ENCODE measurements around the gene MARVELD1.

MARVELD1 gene

DNA sequence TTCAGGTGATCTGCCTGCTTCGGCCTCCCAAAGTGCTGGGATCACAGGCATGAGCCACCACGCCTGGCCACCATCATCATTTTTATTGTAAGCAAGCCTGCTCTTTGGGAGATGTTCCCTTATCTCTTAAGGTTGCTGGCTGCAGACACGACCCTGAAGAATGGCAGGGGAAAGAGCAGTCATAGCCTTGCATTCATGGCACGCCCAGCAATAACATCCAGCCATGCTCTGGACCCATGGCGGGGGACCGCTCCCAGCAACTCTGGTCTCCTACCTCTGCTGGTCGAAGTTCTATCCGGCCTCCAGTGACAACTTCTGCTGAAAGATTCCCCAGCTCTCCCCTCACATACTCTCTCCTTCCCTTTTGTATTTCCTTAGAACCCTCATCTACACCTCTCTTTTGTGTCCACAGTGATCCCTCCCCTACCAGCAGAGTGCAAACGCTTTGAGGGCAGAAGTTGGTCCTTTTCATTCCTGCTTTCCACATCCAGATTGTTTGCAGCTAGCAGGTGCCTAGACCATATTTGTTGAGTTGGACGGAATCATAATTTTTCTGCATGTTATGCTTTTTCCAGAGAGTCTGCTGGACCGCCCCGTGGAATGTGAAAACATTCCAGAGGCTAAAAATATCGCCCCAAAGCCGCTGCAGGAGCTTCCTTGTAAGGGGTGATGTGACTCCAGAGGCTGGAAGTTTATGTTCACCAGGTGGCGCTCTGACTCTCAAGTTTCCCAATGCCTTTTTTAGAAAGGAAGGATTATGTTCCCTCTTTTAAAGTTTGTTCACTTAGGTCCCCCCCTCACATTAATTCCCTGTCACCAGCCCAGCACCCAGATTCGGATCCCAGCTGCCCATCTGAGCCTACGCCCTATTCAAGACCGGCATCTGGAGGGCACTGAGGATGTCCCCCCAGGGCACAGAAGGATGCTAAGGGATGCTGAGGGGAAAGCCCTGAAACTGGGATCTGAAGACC is 4.3 kb upstream of the MARVELD1 start:
- no peak overlapping the region for H3K4me3 ChIP-seq (ENCODE audit: low read depth, low read length)
- DNase-seq (ENCODE audit: low read depth) = peak; percentile 94
- TF ChIP-seq, protein P1, sequence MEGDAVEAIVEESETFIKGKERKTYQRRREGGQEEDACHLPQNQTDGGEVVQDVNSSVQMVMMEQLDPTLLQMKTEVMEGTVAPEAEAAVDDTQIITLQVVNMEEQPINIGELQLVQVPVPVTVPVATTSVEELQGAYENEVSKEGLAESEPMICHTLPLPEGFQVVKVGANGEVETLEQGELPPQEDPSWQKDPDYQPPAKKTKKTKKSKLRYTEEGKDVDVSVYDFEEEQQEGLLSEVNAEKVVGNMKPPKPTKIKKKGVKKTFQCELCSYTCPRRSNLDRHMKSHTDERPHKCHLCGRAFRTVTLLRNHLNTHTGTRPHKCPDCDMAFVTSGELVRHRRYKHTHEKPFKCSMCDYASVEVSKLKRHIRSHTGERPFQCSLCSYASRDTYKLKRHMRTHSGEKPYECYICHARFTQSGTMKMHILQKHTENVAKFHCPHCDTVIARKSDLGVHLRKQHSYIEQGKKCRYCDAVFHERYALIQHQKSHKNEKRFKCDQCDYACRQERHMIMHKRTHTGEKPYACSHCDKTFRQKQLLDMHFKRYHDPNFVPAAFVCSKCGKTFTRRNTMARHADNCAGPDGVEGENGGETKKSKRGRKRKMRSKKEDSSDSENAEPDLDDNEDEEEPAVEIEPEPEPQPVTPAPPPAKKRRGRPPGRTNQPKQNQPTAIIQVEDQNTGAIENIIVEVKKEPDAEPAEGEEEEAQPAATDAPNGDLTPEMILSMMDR (conservative IDR thresholded peaks at IDR 0.05; ENCODE audit: low read depth, low read length) = peak; percentile 77

DNA sequence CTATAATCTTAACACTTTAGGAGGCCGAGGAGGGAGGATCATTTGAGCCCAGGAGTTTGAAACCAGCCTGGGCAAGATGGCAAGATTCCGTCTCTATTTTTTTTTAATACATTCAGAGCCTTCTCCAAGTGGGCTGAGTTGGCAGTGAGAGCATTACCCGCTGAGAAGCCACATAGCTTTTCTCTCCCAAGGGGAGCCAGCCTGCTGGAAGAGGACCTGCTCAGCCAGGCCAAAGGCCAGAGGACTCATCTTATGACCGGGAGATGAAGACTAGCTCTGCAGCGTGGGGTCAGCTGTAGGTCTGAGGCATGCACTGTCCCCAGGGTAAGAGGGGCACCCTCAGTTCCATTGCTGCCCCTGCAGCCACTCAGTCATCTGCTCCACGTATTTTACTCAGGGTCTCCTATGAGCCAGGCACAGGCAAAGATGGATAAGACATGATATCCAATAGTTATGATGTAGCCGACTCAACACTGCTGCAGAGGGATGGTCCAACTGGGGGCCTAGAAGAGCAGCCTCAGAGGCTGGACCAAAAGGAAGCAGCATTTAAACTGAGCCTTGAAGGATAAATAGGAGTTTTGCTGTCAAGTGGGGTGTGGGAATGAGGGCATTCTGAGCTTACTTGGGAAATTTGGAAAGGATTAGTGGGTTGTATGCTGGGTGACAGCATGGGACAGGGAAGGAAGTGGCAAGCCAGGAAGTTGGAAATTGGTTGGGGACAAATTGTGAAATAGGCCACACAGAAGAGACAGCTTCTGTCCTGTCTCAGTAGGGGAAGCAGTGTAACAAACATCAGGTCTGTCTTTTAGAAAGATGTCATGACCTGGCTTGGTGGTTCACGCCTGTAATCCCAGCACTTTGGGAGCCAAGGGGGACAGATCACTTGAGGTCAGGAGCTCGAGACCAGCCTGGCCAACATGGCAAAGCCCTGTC is 1.6 kb upstream of the MARVELD1 start:
- TF ChIP-seq, protein P1 (conservative IDR thresholded peaks at IDR 0.05; ENCODE audit: low read depth, low read length) = no peak
- no peak for DNase-seq (ENCODE audit: low read depth)
- no peak overlapping the region for H3K4me3 ChIP-seq (ENCODE audit: low read depth, low read length)

DNA sequence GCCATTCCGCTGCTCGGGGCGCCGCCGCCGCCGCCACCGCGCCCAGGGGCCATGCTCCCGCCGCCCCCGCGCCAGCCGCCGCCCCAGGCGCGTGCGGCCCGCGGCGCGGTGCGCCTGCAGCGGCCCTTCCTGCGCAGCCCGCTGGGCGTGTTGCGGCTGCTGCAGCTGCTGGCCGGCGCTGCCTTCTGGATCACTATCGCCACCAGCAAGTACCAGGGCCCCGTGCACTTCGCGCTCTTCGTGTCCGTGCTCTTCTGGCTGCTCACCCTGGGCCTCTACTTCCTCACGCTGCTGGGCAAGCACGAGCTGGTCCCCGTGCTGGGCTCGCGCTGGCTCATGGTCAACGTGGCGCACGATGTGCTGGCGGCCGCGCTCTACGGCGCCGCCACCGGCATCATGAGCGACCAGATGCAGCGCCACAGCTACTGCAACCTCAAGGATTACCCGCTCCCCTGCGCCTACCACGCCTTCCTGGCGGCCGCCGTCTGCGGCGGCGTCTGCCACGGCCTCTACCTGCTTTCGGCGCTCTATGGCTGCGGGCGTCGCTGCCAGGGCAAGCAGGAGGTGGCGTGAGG is 383 bp downstream of the MARVELD1 start:
- H3K4me3 ChIP-seq (ENCODE audit: low read depth, low read length) = peak overlapping the region; percentile 86
- TF ChIP-seq, protein P1 (conservative IDR thresholded peaks at IDR 0.05; ENCODE audit: low read depth, low read length) = peak; percentile 38
- peak; percentile 76 for DNase-seq (ENCODE audit: low read depth)

DNA sequence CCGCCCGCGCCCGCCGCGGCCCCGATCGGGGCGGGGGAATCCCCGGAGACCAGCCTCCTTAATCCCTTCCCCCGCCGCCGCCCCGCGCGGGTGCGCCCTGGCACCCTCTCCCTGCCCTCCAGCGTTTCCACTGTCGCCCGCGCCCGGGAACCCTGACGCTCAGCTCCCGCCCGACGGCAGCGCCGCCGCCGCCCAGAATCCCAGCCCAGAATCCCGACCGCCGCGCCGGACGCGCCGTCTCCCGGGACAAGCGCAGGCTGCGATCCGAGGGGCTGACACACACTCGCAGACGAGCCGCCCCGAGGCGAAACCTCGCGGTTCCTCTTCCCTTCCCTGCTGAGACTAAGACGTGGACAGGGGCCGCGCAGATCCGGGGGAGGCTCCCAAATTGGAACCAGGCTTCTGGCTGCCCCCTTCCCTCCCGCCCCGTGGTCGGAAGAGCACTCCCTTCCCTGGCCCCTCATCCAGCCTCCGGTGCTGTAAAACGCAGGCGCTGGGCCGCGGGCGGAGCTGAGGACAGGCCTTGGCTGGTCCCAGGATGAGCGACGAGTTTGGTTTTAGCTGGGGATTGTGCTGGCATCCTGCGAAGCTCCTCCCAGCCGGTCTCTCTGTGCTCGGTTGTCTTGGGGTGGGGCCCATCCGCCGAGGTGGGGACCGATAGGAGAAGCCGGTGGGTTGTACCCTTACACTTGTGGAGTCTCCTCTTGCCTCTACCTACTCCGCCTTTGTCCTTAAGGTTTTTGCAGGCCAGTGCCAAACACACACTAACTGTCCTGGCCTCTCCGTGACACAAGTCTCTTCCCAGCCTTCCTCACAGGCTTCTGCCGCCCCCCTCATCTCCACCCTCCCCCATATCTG is 1.1 kb downstream of the MARVELD1 start:
- H3K4me3 ChIP-seq (ENCODE audit: low read depth, low read length) = peak overlapping the region; percentile 86
- DNase-seq (ENCODE audit: low read depth) = peak; percentile 70
- TF ChIP-seq, protein P1 (conservative IDR thresholded peaks at IDR 0.05; ENCODE audit: low read depth, low read length) = no peak

DNA sequence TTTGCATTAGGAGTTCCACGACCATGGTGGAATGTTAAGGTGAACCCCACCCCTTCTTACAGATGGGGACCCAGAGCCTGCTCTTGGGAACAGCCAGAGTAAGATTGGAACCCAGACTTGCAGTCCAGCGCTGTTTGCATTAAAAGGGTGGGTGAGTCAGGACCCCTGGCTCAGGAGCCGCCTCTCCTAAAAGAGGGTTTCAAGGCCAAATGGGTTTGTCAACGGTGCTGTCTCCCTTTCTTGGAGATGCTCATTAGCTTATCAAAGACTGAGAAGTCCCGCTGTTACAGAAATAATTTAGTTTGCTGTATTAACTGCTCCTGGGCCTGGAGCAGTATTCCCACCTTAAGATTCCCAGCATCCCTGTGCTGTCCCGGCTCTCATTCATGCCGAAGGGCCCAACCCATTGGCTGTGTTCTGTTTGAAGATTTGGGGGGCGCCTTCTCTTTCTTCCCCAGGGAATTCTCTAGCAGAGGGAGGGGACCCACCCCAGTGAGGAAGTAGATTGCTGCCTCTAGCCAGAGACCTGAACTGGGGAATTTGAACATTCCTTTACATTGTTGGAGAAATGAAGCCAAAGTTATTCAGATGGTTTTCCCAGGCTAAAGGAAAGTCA is 1.8 kb downstream of the MARVELD1 start:
- no peak for DNase-seq (ENCODE audit: low read depth)
- TF ChIP-seq, protein P1 (conservative IDR thresholded peaks at IDR 0.05; ENCODE audit: low read depth, low read length) = no peak
- peak overlapping the region; percentile 86 for H3K4me3 ChIP-seq (ENCODE audit: low read depth, low read length)

Measured in choroid plexus epithelial cell (primary cell).